Liver (tissue), 9 donors: ENCODE results near the gene WDR76. TPM values are rescaled to one million over a fixed set of nuclear protein-coding genes. Genes with fewer than 3 reads are reported as not detected.

ENCODE experiments used
- DNase-seq: peaks from one replicate; pipeline ENCODE4 v3.0.0-alpha.2; 2017; ENCODE audit warnings: low spot score
- H3K27ac ChIP-seq, 2 donors: one replicate each; pipeline ENCODE4 v1.7.0; 2013; ENCODE audit warnings: inconsistent platforms in 2 of 2, low read length in 2 of 2, control low read depth in 1 of 2, low read depth in 1 of 2, mild to moderate bottlenecking in 1 of 2
- H3K27me3 ChIP-seq, 4 donors: one replicate each; pipeline versions ENCODE4 v1.6.1 to v1.7.0; 2013; ENCODE audit warnings: low read length in 3 of 4, inconsistent platforms in 1 of 4, mild to moderate bottlenecking in 1 of 4, moderate library complexity in 1 of 4; ENCODE audit not compliant: control insufficient read depth in 4 of 4, insufficient read depth in 4 of 4
- H3K36me3 ChIP-seq, 4 donors: one replicate each; pipeline versions ENCODE4 v1.6.1 to v1.7.0; 2013; ENCODE audit warnings: low read length in 3 of 4, mild to moderate bottlenecking in 3 of 4, low read depth in 1 of 4, moderate library complexity in 1 of 4; ENCODE audit not compliant: control insufficient read depth in 4 of 4, insufficient read depth in 3 of 4
- H3K4me1 ChIP-seq, 4 donors: one replicate each; pipeline versions ENCODE4 v1.6.1 to v1.7.0; 2013; ENCODE audit warnings: low read length in 3 of 4, mild to moderate bottlenecking in 3 of 4, moderate library complexity in 1 of 4; ENCODE audit not compliant: control insufficient read depth in 4 of 4, insufficient read depth in 4 of 4
- H3K4me3 ChIP-seq, 3 donors: one replicate each; pipeline versions ENCODE4 v1.6.1 to v1.7.0; 2013; ENCODE audit warnings: low read length in 3 of 3, control low read depth in 1 of 3, low read depth in 1 of 3, mild to moderate bottlenecking in 1 of 3
- H3K9ac ChIP-seq, 2 donors: one replicate each; pipeline ENCODE4 v1.7.0; 2013; ENCODE audit warnings: low read length in 2 of 2, mild to moderate bottlenecking in 2 of 2, moderate library complexity in 2 of 2, control low read depth in 1 of 2, low read depth in 1 of 2
- H3K9me3 ChIP-seq, 4 donors: one replicate each; pipeline versions ENCODE4 v1.6.1 to v1.7.0; 2013; ENCODE audit warnings: low read length in 3 of 4; ENCODE audit not compliant: control insufficient read depth in 4 of 4
- EGR1 ChIP-seq, 2 donors: IDR thresholded peaks; 2 replicates each; pipeline ENCODE4 v1.6.1; 2016 to 2018; ENCODE audit warnings: antibody characterized with exemption in 2 of 2, low read depth in 2 of 2
- FOXA1 ChIP-seq: IDR thresholded peaks from 2 replicates; pipeline ENCODE4 v1.6.1; 2016; ENCODE audit warnings: antibody characterized with exemption
- FOXA2 ChIP-seq: IDR thresholded peaks from 2 replicates; pipeline ENCODE4 v1.6.1; 2016; ENCODE audit warnings: antibody characterized with exemption
- GABPA ChIP-seq, 2 donors: IDR thresholded peaks in 1 of 2; conservative IDR thresholded peaks in 1 of 2; 2 replicates each; pipeline ENCODE4 v1.6.1; 2016; ENCODE audit warnings: antibody characterized with exemption in 2 of 2, mild to moderate bottlenecking in 1 of 2, moderate library complexity in 1 of 2
- HNF4A ChIP-seq, 2 donors: conservative IDR thresholded peaks; 2 replicates each; pipeline ENCODE4 v1.6.1; 2016; ENCODE audit warnings: antibody characterized with exemption in 2 of 2, mild to moderate bottlenecking in 2 of 2
- HNF4G ChIP-seq: IDR thresholded peaks from 2 replicates; pipeline ENCODE4 v1.6.1; 2016; ENCODE audit warnings: antibody characterized with exemption
- JUND ChIP-seq, 2 donors: IDR thresholded peaks; 2 replicates each; pipeline ENCODE4 v1.6.1; 2016; ENCODE audit warnings: antibody characterized with exemption in 2 of 2
- MAX ChIP-seq: IDR thresholded peaks from 2 replicates; pipeline ENCODE4 v1.6.1; 2016; ENCODE audit warnings: antibody characterized with exemption
- NR2F2 ChIP-seq: IDR thresholded peaks from 2 replicates; pipeline ENCODE4 v1.6.1; 2016; ENCODE audit warnings: antibody characterized with exemption
- RAD21 ChIP-seq, 2 donors: IDR thresholded peaks; 2 replicates each; pipeline ENCODE4 v1.6.1; 2016; ENCODE audit warnings: antibody characterized with exemption in 2 of 2, mild to moderate bottlenecking in 2 of 2
- RXRA ChIP-seq, 2 donors: IDR thresholded peaks; 2 replicates each; pipeline ENCODE4 v1.6.1; 2017 to 2018; ENCODE audit warnings: antibody characterized with exemption in 2 of 2, mild to moderate bottlenecking in 1 of 2
- SP1 ChIP-seq: IDR thresholded peaks from 2 replicates; pipeline ENCODE4 v1.6.1; 2018; ENCODE audit warnings: antibody characterized with exemption, mild to moderate bottlenecking
- TAF1 ChIP-seq: conservative IDR thresholded peaks from 2 replicates; pipeline ENCODE4 v1.6.1; 2016; ENCODE audit warnings: antibody characterized with exemption, mild to moderate bottlenecking
- YY1 ChIP-seq: IDR thresholded peaks from 2 replicates; pipeline ENCODE4 v1.6.1; 2016; ENCODE audit warnings: antibody characterized with exemption, mild to moderate bottlenecking
- WGBS: extraction: QIAGEN DNeasy Blood & Tissue Kit; methylation state at CpG from one replicate; pipeline ENCODE4 v1.1.7; 2013; 5-methylcytosine and 5-hydroxymethylcytosine counted together
- polyA plus RNA-seq, 2 donors: library from polyadenylated mRNA; stranded (reverse) in 1 of 2; unstranded in 1 of 2; fragments of 200-250 nt in 1 of 2; fragments of >200 nt in 1 of 2; fragmentation: Nextera tagmentation in 1 of 2; extraction: Ambion mirVana in 1 of 2; gene quantifications; one replicate each; pipeline versions ENCODE4 v1.2.1 to v1.2.3, GENCODE V29; 2013 to 2015
- total RNA-seq, 2 donors: library from RNA; depleted of rRNA; stranded (reverse); fragments of >200 nt; gene quantifications; one replicate each; pipeline ENCODE4 v1.2.3, GENCODE V29; 2014
- TF ChIP-seq, protein P1 (sequence below): IDR thresholded peaks from 2 replicates; pipeline ENCODE4 v1.6.1; 2016; ENCODE audit warnings: antibody characterized with exemption, mild to moderate bottlenecking
- TF ChIP-seq, protein P2 (sequence below): fragments of 150-350 bp; IDR thresholded peaks from 2 replicates; pipeline ENCODE4 v1.5.1; 2017; ENCODE audit warnings: improper control_type of control experiment, low read depth, low read length; ENCODE audit not compliant: missing input control
- TF ChIP-seq, protein P3 (sequence below): IDR thresholded peaks from 2 replicates; pipeline ENCODE4 v1.6.1; 2016; ENCODE audit warnings: antibody characterized with exemption
- TF ChIP-seq, protein P4 (sequence below): IDR thresholded peaks from 2 replicates; pipeline ENCODE4 v1.6.1; 2016; ENCODE audit warnings: antibody characterized with exemption
- donor health status: healthy.
- donor health status: healthy.
- donor health status: healthy.
- donor health status: healthy.
- donor health status: healthy.

Gene WDR76
- total and polyA plus RNA-seq, 4 donors = 0.44 to 17.4 (median 0.81) TPM

DNA sequence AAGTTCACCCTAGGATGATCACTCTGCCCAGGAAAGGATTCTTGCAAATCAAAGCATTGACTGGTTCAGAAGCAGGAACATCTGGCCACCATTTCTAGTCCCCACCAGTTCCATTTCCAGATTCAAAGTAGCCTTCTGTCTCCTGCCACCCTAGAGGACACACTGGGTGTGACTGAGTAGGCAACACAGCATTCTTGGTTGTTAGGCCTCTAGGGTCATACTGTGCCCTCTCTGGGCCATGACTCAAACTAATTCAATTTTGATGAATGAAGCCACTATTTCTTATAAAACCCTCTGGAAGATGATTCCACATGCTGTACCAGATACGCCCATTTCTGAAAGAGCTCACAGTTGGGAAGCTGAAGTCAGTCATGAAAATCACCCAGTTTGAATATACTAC lies 69.7 kb downstream of the WDR76 start:
- Histone ChIP-seq H3K9me3 (no peaks in the 10 kb centered on the region), H3K27me3 (no peaks in the 10 kb centered on the region), H3K4me1 (no peaks in the 10 kb centered on the region), H3K36me3 (no peaks in the 10 kb centered on the region), H3K27ac (no peak overlapping the region), H3K4me3 (no peak overlapping the region), H3K9ac (no peak overlapping the region)
- TF ChIP-seq FOXA1 (no peak), HNF4G (no peak), GABPA (IDR thresholded peaks at IDR 0.05 in 1 of 2, conservative IDR thresholded peaks at IDR 0.05 in 1 of 2) (no peak), RXRA (IDR thresholded peaks at IDR 0.05) (no peak), RAD21 (IDR thresholded peaks at IDR 0.05) (no peak), TAF1 (no peak), YY1 (no peak), JUND (IDR thresholded peaks at IDR 0.05) (no peak), FOXA2 (no peak), HNF4A (conservative IDR thresholded peaks at IDR 0.05) (no peak), NR2F2 (no peak), EGR1 (IDR thresholded peaks at IDR 0.05; ENCODE audit: low read depth in 2 of 2) (no peak), MAX (no peak)
- TF ChIP-seq, protein P1, sequence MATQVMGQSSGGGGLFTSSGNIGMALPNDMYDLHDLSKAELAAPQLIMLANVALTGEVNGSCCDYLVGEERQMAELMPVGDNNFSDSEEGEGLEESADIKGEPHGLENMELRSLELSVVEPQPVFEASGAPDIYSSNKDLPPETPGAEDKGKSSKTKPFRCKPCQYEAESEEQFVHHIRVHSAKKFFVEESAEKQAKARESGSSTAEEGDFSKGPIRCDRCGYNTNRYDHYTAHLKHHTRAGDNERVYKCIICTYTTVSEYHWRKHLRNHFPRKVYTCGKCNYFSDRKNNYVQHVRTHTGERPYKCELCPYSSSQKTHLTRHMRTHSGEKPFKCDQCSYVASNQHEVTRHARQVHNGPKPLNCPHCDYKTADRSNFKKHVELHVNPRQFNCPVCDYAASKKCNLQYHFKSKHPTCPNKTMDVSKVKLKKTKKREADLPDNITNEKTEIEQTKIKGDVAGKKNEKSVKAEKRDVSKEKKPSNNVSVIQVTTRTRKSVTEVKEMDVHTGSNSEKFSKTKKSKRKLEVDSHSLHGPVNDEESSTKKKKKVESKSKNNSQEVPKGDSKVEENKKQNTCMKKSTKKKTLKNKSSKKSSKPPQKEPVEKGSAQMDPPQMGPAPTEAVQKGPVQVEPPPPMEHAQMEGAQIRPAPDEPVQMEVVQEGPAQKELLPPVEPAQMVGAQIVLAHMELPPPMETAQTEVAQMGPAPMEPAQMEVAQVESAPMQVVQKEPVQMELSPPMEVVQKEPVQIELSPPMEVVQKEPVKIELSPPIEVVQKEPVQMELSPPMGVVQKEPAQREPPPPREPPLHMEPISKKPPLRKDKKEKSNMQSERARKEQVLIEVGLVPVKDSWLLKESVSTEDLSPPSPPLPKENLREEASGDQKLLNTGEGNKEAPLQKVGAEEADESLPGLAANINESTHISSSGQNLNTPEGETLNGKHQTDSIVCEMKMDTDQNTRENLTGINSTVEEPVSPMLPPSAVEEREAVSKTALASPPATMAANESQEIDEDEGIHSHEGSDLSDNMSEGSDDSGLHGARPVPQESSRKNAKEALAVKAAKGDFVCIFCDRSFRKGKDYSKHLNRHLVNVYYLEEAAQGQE = no peak
- TF ChIP-seq, protein P2, sequence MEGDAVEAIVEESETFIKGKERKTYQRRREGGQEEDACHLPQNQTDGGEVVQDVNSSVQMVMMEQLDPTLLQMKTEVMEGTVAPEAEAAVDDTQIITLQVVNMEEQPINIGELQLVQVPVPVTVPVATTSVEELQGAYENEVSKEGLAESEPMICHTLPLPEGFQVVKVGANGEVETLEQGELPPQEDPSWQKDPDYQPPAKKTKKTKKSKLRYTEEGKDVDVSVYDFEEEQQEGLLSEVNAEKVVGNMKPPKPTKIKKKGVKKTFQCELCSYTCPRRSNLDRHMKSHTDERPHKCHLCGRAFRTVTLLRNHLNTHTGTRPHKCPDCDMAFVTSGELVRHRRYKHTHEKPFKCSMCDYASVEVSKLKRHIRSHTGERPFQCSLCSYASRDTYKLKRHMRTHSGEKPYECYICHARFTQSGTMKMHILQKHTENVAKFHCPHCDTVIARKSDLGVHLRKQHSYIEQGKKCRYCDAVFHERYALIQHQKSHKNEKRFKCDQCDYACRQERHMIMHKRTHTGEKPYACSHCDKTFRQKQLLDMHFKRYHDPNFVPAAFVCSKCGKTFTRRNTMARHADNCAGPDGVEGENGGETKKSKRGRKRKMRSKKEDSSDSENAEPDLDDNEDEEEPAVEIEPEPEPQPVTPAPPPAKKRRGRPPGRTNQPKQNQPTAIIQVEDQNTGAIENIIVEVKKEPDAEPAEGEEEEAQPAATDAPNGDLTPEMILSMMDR = no peak
- TF ChIP-seq, protein P3, sequence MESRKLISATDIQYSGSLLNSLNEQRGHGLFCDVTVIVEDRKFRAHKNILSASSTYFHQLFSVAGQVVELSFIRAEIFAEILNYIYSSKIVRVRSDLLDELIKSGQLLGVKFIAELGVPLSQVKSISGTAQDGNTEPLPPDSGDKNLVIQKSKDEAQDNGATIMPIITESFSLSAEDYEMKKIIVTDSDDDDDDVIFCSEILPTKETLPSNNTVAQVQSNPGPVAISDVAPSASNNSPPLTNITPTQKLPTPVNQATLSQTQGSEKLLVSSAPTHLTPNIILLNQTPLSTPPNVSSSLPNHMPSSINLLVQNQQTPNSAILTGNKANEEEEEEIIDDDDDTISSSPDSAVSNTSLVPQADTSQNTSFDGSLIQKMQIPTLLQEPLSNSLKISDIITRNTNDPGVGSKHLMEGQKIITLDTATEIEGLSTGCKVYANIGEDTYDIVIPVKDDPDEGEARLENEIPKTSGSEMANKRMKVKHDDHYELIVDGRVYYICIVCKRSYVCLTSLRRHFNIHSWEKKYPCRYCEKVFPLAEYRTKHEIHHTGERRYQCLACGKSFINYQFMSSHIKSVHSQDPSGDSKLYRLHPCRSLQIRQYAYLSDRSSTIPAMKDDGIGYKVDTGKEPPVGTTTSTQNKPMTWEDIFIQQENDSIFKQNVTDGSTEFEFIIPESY = no peak
- 98% methylated on average over 1 of the region's 1 CpG for WGBS
- no peak for DNase-seq

GRCh38 chr15:43898891-43899290 lies 72.1 kb downstream of the WDR76 start:
- Histone ChIP-seq H3K4me1 (no peaks in the 10 kb centered on the region), H3K4me3 (no peak overlapping the region), H3K27ac (no peak overlapping the region), H3K9me3 (no peaks in the 10 kb centered on the region), H3K36me3 (no peaks in the 10 kb centered on the region), H3K9ac (no peak overlapping the region), H3K27me3 (no peaks in the 10 kb centered on the region)
- no peak for DNase-seq
- 87% methylated on average over 2 of the region's 2 CpGs for WGBS
- TF ChIP-seq HNF4G (no peak), FOXA1 (no peak), NR2F2 (no peak), SP1 (no peak), YY1 (no peak), MAX (no peak), RXRA (IDR thresholded peaks at IDR 0.05) (no peak), GABPA (IDR thresholded peaks at IDR 0.05 in 1 of 2, conservative IDR thresholded peaks at IDR 0.05 in 1 of 2) (no peak)
- TF ChIP-seq, protein P1 = no peak
- TF ChIP-seq, protein P2 = no peak
- TF ChIP-seq, protein P4, sequence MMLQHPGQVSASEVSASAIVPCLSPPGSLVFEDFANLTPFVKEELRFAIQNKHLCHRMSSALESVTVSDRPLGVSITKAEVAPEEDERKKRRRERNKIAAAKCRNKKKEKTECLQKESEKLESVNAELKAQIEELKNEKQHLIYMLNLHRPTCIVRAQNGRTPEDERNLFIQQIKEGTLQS = no peak
